GM12872 (cell line): ENCODE measurements around the gene DRAM2.

Source experiments
- TF ChIP-seq, protein P1 (sequence below): IDR thresholded peaks from 3 replicates; pipeline ENCODE4 v1.5.1; 2011; ENCODE audit warnings: low read depth, mild to moderate bottlenecking, low read length, moderate library complexity; ENCODE audit not compliant: insufficient read depth

The DRAM2 gene

DNA sequence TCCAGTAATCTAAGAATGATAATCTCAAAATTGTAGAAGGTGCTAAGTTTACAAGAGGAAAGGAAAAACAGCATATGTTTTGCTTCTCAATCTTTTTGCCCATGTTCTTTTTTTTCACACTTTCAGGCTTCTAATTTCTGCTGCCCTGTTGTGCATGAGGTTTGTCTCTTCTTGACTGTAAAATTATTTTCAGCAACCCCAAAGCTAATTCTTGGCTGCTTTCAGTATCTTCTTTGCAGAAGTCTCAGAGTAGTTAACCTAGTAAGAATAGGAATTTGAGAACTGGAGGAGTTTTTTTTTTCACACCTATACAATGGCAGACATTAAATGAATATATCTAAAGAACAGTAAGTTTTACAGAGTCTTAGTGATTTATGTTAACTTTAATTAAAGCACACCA, 34.2 kb upstream of the DRAM2 start:
- TF ChIP-seq, protein P1, sequence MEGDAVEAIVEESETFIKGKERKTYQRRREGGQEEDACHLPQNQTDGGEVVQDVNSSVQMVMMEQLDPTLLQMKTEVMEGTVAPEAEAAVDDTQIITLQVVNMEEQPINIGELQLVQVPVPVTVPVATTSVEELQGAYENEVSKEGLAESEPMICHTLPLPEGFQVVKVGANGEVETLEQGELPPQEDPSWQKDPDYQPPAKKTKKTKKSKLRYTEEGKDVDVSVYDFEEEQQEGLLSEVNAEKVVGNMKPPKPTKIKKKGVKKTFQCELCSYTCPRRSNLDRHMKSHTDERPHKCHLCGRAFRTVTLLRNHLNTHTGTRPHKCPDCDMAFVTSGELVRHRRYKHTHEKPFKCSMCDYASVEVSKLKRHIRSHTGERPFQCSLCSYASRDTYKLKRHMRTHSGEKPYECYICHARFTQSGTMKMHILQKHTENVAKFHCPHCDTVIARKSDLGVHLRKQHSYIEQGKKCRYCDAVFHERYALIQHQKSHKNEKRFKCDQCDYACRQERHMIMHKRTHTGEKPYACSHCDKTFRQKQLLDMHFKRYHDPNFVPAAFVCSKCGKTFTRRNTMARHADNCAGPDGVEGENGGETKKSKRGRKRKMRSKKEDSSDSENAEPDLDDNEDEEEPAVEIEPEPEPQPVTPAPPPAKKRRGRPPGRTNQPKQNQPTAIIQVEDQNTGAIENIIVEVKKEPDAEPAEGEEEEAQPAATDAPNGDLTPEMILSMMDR = no peak

DNA sequence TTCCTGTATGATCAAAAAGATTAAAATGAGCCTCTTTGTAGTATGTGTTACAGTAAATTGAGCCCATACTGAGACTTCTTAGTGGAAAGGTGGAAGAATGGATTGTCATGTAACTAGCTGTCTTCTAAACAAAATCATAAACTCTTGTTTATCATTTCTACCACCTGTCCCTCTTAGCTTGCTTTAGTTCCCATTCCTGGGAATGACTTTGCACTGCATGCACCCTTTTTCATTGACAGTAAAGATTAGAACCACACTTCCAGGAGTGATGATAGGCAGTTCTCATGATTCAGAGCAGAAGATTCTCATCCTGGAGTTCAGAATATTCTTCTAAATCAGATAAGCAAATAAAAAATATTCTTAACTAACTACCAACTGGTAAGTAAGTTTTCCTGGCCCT, 32.6 kb upstream of the DRAM2 start:
- TF ChIP-seq, protein P1 = no peak

DNA sequence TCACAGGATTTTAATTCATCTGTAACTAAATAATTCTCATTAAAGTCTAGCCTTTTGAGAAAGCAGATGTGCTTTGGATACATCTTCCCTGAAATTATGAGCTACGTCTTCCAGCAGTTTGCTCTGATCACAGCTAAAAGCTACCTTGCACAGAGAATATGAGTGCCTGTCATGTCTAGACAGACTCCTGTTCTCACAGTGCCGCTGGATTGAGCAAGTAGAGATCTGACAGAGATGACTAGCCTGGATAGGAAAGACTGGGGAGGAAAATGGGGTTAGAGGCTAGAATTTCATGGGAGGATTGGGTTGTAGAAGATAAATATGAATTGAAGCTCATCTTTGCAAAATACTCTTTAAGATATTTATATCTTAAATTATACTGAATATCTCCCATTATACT, 24.3 kb upstream of the DRAM2 start:
- TF ChIP-seq, protein P1 = no peak

DNA sequence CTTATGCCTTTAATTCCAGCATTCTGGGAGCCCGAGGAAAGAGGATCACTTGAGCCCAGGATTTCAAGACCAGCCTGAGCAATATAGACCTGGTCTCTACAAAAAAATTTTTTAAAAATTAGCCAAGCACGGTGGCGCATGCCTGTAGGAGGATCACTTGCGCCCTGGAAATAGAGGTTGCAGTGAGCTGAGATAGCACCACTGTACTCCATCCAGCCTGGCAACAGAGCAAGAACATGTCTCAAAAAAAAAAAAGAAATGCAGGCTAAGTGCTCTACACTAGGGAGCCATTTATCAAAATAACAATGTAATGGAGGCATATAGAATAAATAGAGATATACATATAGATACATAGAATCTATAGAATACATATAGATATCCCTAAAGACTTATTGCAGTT, 23.5 kb upstream of the DRAM2 start:
- TF ChIP-seq, protein P1 = no peak

DNA sequence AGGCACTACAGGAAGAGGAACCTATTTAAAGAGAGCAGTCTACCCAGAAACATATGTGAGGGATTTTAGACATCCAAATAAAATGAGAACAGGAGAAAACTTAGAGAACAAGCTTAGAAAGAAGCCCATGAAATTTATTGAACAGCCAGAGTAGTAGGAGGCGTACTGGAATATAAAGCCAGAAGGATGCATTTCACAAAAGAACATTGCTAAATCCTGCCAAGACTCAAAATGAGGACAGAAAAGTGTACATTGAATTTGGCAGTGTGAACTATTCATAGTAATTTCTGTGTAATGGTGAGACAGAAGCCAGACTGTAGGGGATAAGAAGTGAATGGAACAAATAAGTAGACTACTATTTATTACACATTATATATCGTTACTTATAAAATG, 22.6 kb upstream of the DRAM2 start:
- TF ChIP-seq, protein P1 = no peak

DNA sequence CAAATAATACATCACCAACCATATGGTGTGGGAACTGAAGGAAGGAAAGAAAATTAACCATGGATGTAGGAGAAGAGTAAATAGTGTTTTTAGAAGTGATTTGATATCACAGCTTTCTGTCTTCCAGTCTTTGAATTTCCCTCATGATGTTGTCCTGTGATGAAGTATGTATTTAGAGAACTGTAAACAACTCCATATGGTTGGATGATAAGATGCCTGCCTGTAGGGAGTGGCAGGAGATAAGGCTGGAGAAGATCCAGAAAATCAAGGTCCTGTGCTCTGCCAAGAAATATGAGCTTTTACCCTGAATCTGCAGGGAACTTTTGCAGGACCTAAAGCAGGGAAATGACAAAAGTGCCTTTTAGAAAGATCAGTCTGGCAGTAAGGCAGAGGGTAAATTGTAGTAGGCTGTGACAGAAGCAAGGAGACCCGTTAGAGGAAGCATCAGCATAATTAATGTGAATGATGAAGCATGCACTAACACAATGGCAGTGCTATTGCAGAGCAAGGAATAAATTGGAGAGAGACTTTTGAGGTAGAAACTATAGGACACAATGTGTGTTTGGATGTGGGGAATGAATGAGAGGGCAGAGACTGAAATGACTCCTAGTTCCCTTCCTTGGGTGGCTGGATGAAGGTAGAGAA, 22.1 kb upstream of the DRAM2 start:
- TF ChIP-seq, protein P1 = no peak

DNA sequence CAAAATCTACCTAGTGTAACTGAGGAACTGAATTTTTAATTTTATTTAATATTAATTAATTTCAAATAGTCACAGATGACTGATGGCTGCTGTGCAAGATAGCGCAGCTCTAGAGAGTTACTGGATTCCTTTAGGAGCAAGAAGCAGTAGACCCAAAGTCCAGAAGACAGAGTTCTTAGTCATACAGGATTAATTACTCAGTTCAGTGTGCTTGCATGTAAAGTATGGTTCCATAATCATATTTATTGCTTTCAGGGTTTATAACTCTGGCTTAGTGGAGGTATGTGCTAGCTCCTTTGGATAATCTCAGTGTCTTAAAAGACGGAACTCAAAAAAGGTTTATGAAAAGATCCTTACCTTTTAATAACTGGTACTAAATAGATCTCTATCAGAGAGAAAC, 17.5 kb upstream of the DRAM2 start:
- TF ChIP-seq, protein P1 = no peak
